Prostate gland (tissue), 2 donors: ENCODE measurements around the gene RPS3A.

Experiments used
- POLR2A ChIP-seq: fragments of 450-650 bp; IDR thresholded peaks from one replicate; pipeline ENCODE4 v1.6.1; 2016; ENCODE audit warnings: antibody characterized with exemption, mild to moderate bottlenecking
- POLR2AphosphoS5 ChIP-seq: sonication (generic); formaldehyde crosslinking; IDR thresholded peaks from one replicate; pipeline ENCODE4 v1.6.1; 2017; ENCODE audit warnings: antibody characterized with exemption
- TF ChIP-seq, protein P1 (sequence below), 4 experiments: fragments of 200-600 bp in 2 of 4; fragments of 450-650 bp in 2 of 4; sonication (generic) in 2 of 4; IDR thresholded peaks; 1 replicate in 3 of 4; 2 replicates in 1 of 4; pipeline ENCODE4 v1.5.1; 2016 to 2019; ENCODE audit warnings: antibody characterized with exemption in 4 of 4, mild to moderate bottlenecking in 2 of 4, moderate library complexity in 2 of 4

DNA sequence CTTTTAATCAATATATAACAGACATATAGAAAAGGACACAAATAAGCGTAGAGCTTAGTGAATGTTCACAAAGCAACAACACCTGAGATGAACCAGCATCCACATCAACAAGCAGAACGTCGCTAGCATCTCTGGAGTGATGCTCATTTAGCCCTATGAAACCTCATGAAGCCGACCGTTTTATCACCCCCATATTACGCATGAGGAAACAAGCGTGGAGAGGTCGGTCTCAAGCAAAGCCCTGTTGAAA, 524 bp upstream of the RPS3A start:
- no peak for TF ChIP-seq POLR2AphosphoS5
- TF ChIP-seq, protein P1, sequence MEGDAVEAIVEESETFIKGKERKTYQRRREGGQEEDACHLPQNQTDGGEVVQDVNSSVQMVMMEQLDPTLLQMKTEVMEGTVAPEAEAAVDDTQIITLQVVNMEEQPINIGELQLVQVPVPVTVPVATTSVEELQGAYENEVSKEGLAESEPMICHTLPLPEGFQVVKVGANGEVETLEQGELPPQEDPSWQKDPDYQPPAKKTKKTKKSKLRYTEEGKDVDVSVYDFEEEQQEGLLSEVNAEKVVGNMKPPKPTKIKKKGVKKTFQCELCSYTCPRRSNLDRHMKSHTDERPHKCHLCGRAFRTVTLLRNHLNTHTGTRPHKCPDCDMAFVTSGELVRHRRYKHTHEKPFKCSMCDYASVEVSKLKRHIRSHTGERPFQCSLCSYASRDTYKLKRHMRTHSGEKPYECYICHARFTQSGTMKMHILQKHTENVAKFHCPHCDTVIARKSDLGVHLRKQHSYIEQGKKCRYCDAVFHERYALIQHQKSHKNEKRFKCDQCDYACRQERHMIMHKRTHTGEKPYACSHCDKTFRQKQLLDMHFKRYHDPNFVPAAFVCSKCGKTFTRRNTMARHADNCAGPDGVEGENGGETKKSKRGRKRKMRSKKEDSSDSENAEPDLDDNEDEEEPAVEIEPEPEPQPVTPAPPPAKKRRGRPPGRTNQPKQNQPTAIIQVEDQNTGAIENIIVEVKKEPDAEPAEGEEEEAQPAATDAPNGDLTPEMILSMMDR (IDR thresholded peaks at IDR 0.05) = no peak
- TF ChIP-seq POLR2A = no peak
